ENCODE results near the gene NEMP2. TPM values are rescaled to one million over a fixed set of nuclear protein-coding genes. Genes with fewer than 3 reads are reported as not detected.

The NEMP2 gene
- total RNA-seq, 4 donors from 2014 or later = 5.6 to 9.0 (median 7.3) TPM

DNA sequence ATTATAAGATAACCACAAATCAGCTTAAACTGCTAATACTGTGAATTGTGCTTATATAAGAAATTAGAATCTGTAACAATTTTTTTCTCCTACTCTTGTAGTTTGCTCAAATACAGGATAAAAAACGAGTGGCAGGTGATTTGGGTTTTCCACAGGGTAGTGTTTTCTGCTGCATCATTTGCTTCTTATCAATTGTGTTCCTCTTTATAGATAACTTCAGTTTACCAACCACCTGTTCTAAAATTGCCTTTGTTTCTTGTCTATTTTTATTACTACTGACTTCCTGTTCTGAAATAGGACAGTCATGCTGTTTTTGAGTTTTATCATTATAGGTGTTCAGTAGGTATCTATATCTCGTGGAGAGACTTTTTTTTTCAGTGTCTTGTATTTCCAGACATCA, 69.5 kb downstream of the NEMP2 start:
- H3K27me3 ChIP-seq = no peaks in the 10 kb centered on the region
- no peaks in the 10 kb centered on the region for H3K36me3 ChIP-seq
- H3K4me3 ChIP-seq (replicated peaks in 1 of 3) = no peak overlapping the region
- peak overlapping the region in 1 of 3 donors; percentile 96 for H3K27ac ChIP-seq
- H3K9me3 ChIP-seq = no peaks in the 10 kb centered on the region
- no peak for TF ChIP-seq POLR2A (IDR thresholded peaks at IDR 0.05)
- TF ChIP-seq, protein P1, sequence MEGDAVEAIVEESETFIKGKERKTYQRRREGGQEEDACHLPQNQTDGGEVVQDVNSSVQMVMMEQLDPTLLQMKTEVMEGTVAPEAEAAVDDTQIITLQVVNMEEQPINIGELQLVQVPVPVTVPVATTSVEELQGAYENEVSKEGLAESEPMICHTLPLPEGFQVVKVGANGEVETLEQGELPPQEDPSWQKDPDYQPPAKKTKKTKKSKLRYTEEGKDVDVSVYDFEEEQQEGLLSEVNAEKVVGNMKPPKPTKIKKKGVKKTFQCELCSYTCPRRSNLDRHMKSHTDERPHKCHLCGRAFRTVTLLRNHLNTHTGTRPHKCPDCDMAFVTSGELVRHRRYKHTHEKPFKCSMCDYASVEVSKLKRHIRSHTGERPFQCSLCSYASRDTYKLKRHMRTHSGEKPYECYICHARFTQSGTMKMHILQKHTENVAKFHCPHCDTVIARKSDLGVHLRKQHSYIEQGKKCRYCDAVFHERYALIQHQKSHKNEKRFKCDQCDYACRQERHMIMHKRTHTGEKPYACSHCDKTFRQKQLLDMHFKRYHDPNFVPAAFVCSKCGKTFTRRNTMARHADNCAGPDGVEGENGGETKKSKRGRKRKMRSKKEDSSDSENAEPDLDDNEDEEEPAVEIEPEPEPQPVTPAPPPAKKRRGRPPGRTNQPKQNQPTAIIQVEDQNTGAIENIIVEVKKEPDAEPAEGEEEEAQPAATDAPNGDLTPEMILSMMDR (IDR thresholded peaks at IDR 0.05) = no peak
- WGBS, 2 donors = 80 to 87% methylated on average over 2 of the region's 2 CpGs
- peaks cover 25 to 44% of the 10 kb centered on the region in 2 donors for H3K4me1 ChIP-seq
- DNase-seq = no peak
- intact Hi-C loops (cut with DNase I) = no loop called here

DNA sequence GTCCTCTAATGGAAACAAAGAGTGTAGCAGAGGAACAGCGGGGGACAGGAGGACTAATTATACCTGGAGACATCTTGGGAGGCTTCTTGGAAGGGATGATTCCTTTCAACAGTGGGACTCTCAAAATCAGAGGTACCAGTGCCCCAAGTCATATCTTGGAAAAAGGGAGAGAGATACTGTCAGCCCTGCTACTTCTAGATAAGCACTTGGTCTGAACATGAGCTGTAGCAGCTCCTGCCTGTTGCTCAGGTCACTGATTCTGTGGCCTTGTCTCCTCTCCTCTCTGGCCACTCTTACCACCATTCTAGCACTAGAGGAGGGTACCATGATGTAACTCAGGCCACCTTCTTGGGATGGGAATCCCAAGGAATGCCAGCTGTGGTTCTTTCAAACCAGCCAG, 71.9 kb downstream of the NEMP2 start:
- no peaks in the 10 kb centered on the region for H3K36me3 ChIP-seq
- no peaks in the 10 kb centered on the region for H3K9me3 ChIP-seq
- no peak overlapping the region for H3K27ac ChIP-seq
- no peak for TF ChIP-seq POLR2A (IDR thresholded peaks at IDR 0.05)
- TF ChIP-seq, protein P1 (IDR thresholded peaks at IDR 0.05) = no peak
- H3K4me3 ChIP-seq (replicated peaks in 1 of 3) = no peak overlapping the region
- WGBS, 2 donors = 86 to 88% methylated on average over 1 of the region's 1 CpG
- DNase-seq = no peak
- no peaks in the 10 kb centered on the region for H3K27me3 ChIP-seq
- H3K4me1 ChIP-seq = peaks cover 25 to 28% of the 10 kb centered on the region in 2 donors
- intact Hi-C loops (cut with DNase I) = no loop called here

DNA sequence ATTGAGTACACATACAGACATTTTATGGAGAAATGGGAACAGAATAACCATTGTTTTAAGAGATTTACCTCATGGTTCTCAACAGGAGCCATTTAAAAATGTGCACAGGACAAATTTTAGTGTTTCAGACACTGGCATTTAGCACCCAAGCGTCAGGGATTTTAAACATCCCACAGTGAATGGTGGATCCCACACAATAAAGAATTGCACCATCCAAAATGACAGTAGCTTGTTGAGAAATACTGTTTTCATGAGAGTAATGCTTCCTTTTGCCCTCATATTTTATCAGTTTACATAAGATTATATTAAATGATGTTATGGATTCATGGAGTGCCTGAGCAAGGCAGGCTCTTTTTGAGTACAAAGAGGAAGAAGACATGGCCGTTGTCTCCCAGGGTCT, 72.3 kb downstream of the NEMP2 start:
- Histone ChIP-seq H3K4me1 (peaks cover 20 to 24% of the 10 kb centered on the region in 2 donors), H3K27me3 (no peaks in the 10 kb centered on the region), H3K36me3 (no peaks in the 10 kb centered on the region), H3K4me3 (replicated peaks in 1 of 3) (no peak overlapping the region), H3K27ac (no peak overlapping the region), H3K9me3 (no peaks in the 10 kb centered on the region)
- DNase-seq = no peak
- intact Hi-C loops (cut with DNase I) = no loop called here
- WGBS, 2 donors = 72 to 84% methylated on average over 2 of the region's 2 CpGs
- TF ChIP-seq, protein P1 (IDR thresholded peaks at IDR 0.05) = no peak
- no peak for TF ChIP-seq POLR2A (IDR thresholded peaks at IDR 0.05)

DNA sequence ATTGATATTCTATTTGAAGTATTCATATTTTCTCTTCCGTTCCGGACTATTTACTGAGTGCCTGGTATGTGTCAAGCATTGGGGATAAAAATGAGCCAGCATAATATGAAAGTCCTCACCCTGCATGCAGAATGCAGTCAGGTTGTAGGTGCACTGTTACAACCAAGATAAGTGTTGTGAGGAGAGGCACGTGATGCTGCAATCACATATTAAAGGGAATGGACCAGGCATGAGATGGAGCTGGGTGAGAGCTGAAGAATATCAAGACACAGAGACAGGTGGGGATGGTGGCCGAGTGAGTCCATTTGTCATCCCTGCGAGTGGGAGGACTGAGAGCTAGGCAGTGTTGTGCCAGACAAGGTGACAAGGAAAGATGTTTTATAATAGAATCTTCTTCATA, 74.0 kb downstream of the NEMP2 start:
- TF ChIP-seq, protein P1 (IDR thresholded peaks at IDR 0.05) = no peak
- no peak for TF ChIP-seq POLR2A (IDR thresholded peaks at IDR 0.05)
- peaks cover 13 to 17% of the 10 kb centered on the region in 2 donors for H3K4me1 ChIP-seq
- no peaks in the 10 kb centered on the region for H3K36me3 ChIP-seq
- no peak overlapping the region for H3K27ac ChIP-seq
- no peak for DNase-seq
- no peaks in the 10 kb centered on the region for H3K27me3 ChIP-seq
- H3K4me3 ChIP-seq (replicated peaks in 1 of 3) = no peak overlapping the region
- H3K9me3 ChIP-seq = no peaks in the 10 kb centered on the region
- intact Hi-C loops (cut with DNase I) = no loop called here
- 78 to 89% methylated on average over 5 of the region's 5 CpGs for WGBS, 2 donors

DNA sequence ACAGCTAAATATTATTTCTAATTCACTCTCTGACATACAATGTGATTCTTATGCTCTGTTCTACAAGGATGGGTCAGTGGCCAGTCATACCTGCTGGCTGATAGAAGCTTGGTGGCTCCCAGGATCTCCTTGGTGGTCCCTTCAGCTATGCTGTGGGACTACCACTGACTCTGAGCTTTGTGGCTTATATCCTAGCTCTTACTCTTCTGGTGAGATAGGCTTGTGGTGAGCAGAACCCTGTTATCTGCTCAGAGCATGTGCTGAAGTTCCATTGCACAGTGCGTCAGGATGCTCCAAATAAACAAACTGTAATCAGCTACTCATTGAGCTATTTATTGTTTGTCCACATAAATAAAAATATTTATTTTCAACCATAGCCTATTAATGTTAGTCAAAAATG, 74.6 kb downstream of the NEMP2 start:
- Histone ChIP-seq H3K4me1 (peaks cover 13 to 17% of the 10 kb centered on the region in 2 donors), H3K4me3 (replicated peaks in 1 of 3) (no peak overlapping the region), H3K27ac (no peak overlapping the region), H3K36me3 (no peaks in the 10 kb centered on the region), H3K9me3 (no peaks in the 10 kb centered on the region), H3K27me3 (no peaks in the 10 kb centered on the region)
- intact Hi-C loops (cut with DNase I) = no loop called here
- TF ChIP-seq POLR2A (IDR thresholded peaks at IDR 0.05) = no peak
- TF ChIP-seq, protein P1 (IDR thresholded peaks at IDR 0.05) = no peak
- 91 to 97% methylated on average over 1 of the region's 1 CpG for WGBS, 2 donors
- DNase-seq = no peak

All from thyroid gland (tissue), 4 donors.